Sciatic nerve (tissue), 2 donors: Measurements from ENCODE around the gene MX2. TPM values are rescaled to one million over a fixed set of nuclear protein-coding genes. Genes with fewer than 3 reads are reported as not detected.

ENCODE experiments used
- ATAC-seq: fragments of 200-7000 bp; cut with Tn5 transposase; one replicate; pipeline ENCODE4 v1.9.1; 2020; ENCODE audit warnings: mild to moderate bottlenecking, moderate library complexity
- DNase-seq: peaks from one replicate; pipeline ENCODE4 v3.0.0-alpha.2; 2020; ENCODE audit warnings: low spot score
- intact Hi-C: fragments of 100-400 bp; cut with DNase I; formaldehyde crosslinking; loops from one replicate; pipeline ENCODE4 v1.14.2; 2022
- total RNA-seq: library from RNA; stranded (reverse); fragmentation: NEBNext Ultra II Directional; extraction: Animal tissue kit (Norgen Biotek cat#: 25700); gene quantifications from one replicate; pipeline ENCODE4 v1.2.1, GENCODE V29; 2021
- donor health status: DM: no; HTN: no; CAD: no.
- donor health status: DM: no; HTN: no; CAD: no.

The MX2 gene
- total RNA-seq, 1 donor from 2014 or later, result 19.0 TPM

DNA sequence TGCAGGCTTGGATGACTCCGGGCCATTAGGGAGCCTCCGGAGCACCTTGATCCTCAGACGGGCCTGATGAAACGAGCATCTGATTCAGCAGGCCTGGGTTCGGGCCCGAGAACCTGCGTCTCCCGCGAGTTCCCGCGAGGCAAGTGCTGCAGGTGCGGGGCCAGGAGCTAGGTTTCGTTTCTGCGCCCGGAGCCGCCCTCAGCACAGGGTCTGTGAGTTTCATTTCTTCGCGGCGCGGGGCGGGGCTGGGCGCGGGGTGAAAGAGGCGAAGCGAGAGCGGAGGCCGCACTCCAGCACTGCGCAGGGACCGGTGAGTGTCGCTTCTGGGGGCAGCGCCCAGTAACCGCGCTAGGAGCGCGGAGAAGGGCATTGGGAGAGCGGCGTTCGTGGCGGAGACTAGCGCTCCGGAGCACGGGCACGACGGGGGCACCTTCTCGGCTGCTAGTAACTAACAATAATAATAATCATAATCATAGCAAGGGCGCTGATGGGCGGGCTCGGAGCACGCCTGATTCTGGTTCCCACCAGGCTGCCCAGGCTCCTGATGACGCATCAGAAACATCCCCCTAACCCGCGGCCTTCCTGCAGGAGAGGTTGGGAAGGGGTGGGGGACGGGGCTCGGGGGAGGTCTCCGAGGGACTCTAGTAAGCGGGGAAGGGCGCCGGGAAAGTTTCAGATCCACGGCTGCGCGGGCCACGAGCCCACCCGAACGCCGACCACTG lies 64.3 kb downstream of the MX2 start, which contains the start of gene MX1:
Gene MX1, plus strand, starts transcription at position 286 of the 722 bp plus-strand sequence. CDS start 5,832 bp downstream, outside the sequence.
- intact Hi-C loops, result no loop called here
- ATAC-seq, result peak; percentile 93

DNA sequence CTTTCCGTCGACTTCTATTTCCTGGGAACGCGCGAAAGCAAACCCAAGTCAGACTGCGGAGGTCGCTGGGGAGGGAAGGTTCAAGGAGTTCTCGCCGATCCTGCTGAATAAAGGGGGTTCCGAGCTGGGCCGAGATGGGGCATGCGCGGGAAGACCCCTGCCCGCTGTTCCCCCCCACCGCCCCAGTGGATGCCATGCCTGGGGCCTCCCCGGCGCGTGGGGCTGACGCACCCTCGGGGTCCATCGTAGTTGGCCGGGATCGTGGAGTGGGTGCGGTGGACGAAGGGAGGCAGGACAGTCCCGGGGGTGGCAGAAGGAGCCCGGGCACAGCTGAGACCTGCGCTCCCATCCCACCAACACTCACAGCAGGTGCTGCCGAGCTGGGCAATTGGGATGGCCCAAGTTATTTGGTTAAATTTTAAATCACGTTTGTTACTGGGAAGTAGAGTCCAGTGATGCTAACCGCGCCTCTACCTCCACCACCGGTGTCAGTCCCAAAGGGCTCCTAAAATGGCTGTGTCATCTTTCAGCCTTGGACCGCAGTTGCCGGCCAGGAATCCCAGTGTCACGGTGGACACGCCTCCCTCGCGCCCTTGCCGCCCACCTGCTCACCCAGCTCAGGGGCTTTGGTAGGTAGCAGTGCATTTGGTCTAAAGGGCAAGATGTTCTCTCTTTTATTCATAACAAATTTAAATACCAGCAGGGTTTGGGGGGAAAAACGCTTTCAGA lies 65.0 kb downstream of the MX2 start:
- peak; percentile 74 for ATAC-seq
- DNase-seq, result no peak
- intact Hi-C loops, result no loop called here

More for the DNA sequence above, 64.3 kb downstream of the MX2 start, which contains the start of gene MX1:
- DNase-seq, result peak; percentile 83

DNA sequence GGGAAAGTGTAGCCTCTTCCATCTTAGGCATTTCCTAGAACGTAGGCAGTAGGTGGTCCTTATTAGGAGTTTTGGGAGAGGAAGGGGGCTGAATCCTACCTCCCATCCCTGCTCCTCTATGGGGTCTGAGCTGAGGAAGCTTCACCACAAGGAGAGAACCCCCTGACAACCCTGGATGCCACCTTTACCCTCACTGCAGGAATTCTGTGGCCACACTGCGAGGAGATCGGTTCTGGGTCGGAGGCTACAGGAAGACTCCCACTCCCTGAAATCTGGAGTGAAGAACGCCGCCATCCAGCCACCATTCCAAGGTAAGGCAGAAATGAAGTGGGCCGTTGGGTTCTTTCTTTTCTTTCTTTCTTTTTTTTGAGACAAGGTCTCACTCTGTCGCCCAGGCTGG lies 65.7 kb downstream of the MX2 start:
- DNase-seq (no peak), ATAC-seq (no peak)
- intact Hi-C loops, result no loop called here

- intact Hi-C loops, result no loop called here
- DNase-seq (no peak), ATAC-seq (no peak)
Measured at GRCh38 chr21:41428311-41428710, 66.5 kb downstream of the MX2 start.

GRCh38 chr21:41428847-41429246 lies 67.0 kb downstream of the MX2 start:
- ATAC-seq (no peak), DNase-seq (no peak)
- intact Hi-C loops, result no loop called here

DNA sequence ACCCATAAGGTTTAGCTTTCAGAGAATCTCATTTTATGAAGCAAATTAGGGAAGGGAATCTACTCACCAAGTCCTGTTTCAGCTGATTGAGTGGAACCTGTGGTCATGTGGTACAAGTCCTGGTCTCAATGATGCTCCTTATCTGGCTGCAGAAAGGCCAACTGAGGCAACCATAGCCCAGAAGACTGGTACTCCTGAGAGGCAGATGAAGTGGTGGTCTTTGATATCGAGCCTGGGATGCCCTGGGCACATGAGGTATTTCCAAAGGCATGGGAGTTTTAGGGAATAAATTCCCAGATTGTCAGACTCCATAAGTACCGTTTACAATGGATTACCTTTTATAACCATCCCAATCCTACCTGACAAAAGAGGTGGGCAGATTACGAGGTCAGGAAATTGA lies 67.5 kb downstream of the MX2 start:
- ATAC-seq (no peak), DNase-seq (no peak)
- intact Hi-C loops, result no loop called here

DNA sequence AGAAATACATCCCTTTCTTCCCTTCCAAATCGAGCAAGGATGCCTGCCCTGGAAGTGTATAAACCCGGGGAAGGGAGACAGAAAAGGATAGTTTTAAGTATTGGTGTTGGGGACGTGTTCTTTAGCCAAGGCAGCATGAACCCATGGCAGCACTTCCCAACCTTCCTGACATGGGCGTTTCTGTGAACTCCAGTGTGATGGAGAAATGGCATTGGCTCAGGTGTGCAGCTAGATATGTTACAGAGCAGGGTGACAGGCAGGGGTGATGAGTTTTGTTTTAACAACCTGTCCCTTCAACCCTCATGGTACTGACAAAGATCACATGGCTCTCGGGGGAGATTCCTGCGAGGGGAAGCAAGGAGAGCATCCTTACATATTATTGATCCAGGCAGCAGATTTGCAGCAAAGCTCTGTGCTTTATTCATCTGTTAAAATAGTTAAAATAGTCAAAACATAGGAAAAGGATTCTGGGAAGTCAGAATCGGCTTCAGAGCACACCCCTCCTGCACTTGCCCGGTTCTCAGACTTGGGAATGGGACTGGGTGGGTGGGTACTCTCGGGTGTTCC lies 68.2 kb downstream of the MX2 start:
- ATAC-seq, result no peak
- DNase-seq, result no peak
- intact Hi-C loops, result no loop called here

GRCh38 chr21:41431788-41432548 lies 70.1 kb downstream of the MX2 start:
- ATAC-seq (no peak), DNase-seq (no peak)
- intact Hi-C loops, result no loop called here

DNA sequence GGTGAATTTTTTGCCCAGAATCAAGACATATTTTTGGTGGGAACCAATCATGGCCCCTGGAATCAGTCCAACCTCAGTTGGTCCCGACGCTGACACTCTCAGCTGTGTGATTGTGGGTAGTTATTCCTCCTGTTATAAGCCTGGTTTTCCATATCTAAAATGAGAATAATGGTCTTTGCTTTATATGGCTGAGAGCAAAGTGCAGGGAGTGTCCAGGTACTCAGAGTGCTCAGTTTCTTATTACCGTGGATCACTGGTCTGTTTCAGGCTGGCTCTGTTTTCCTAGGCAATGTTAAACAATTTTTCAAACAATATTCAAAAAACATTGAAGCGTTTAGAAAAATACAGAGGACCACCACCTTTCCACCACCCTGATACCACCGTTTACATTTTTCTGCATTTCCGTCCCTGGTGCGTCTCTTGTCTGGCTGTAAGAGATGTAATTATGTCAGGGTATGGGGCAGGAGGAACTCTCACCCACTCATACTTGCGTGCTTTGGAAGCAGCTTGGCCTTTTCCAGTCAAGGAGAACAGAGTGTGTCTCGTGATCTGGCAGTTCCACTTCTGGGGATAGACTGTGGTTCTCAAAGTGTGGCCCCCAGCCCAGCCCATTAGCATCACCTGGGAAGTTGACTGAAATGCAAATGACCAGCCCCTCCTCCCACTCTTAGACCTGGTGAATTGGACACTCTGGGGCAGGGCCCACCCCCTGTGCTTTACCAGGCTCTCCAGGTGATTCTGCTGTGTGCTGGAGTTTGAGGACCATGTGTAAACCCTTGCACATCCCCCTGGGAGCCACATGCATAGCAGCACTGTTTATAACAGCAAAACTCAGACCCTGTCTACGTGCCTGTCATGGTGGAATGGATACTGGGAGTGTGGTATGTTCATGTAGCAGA lies 71.0 kb downstream of the MX2 start:
- ATAC-seq (no peak), DNase-seq (no peak)
- intact Hi-C loops, result no loop called here

DNA sequence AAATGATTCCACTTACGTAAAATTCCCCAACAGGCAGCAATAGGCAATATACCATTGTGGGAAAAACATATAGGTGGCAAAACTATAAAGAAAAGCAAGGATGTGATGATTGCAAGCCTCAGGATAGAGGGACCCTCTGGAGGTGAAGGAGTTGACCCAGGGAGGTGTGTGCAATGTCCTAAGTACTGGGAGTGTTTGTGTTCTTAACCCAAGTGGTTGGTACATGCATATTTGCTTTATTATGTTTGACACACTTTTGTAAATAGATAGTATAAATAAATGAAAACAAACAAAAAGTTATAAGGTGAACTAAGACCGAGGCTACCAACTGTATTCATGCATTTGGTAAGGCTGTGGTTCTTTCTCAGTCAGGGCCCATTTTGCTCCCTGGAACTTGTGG lies 71.7 kb downstream of the MX2 start:
- DNase-seq, result no peak
- intact Hi-C loops, result no loop called here
- no peak for ATAC-seq

GRCh38 chr21:41435706-41436105 lies 73.9 kb downstream of the MX2 start:
- no peak for ATAC-seq
- intact Hi-C loops, result no loop called here
- no peak for DNase-seq

- ATAC-seq, result no peak
- intact Hi-C loops, result no loop called here
- no peak for DNase-seq
Measured at GRCh38 chr21:41437729-41438128, 75.9 kb downstream of the MX2 start.

DNA sequence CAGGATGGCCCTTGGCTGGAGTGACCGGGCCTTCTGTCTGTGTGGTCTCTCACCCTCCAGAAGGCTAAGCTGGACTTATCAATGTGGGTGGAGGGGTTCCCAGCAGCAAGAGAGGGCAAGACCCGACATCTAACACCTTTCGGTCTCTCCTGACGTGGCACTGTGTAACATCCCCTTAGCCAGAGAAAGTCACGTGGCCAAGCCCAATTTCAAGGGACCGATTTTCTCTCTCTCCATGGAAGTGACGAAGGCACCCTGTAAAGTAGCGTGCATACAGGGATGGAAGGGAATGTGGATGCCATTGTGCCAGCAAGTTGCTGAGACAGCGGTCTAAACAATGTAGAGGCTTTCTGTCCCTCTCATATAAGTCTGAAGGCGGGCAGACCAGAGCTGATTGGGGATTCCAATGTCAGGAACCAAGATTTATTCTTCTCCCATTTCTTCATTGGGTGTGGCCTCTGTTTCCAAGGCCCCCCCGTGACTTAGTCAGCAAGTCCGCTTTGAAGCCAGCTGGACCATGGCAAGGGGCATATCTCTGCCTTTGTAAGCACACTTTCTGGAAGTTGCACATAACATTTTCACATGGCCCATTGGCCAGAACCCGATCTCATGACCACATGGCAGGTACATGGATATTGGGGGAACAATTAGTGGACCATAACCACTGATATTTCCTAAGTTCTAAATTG lies 76.7 kb downstream of the MX2 start:
- intact Hi-C loops, result no loop called here
- DNase-seq, result no peak
- no peak for ATAC-seq

GRCh38 chr21:41439248-41439647 lies 77.4 kb downstream of the MX2 start:
- ATAC-seq, result no peak

GRCh38 chr21:41441546-41441945 lies 79.7 kb downstream of the MX2 start:
- no peak for DNase-seq
- intact Hi-C loops, result no loop called here

More at GRCh38 chr21:41439248-41439647, 77.4 kb downstream of the MX2 start:
- no peak for DNase-seq
- intact Hi-C loops, result no loop called here

GRCh38 chr21:41442481-41443186 lies 80.8 kb downstream of the MX2 start:
- no peak for ATAC-seq

More at GRCh38 chr21:41441546-41441945, 79.7 kb downstream of the MX2 start:
- no peak for ATAC-seq

GRCh38 chr21:41443562-41443961 lies 81.7 kb downstream of the MX2 start:
- ATAC-seq, result no peak
- intact Hi-C loops, result no loop called here

More at GRCh38 chr21:41442481-41443186, 80.8 kb downstream of the MX2 start:
- DNase-seq, result no peak
- intact Hi-C loops, result no loop called here

More at GRCh38 chr21:41443562-41443961, 81.7 kb downstream of the MX2 start:
- DNase-seq, result no peak
